22Rv1 (cell line): ENCODE results near the gene DENND10.

Source experiments
- CTCF ChIP-seq: fragments of 450-650 bp; IDR thresholded peaks from 2 replicates; pipeline ENCODE4 v1.5.1; 2017; ENCODE audit warnings: mild to moderate bottlenecking
- ZFX ChIP-seq: fragments of 450-650 bp; IDR thresholded peaks from 2 replicates; pipeline ENCODE4 v1.6.1; 2017; ENCODE audit warnings: antibody characterized with exemption, borderline replicate concordance

- TF ChIP-seq CTCF: no peak
- TF ChIP-seq ZFX: no peak
These were observed 8.3 kb upstream of the DENND10 start for GRCh38 chr10:119095640-119096039.
